ENCODE data around the gene TANGO6.

Gene TANGO6

GRCh38 chr16:68961778-68962402, 118.6 kb downstream of the TANGO6 start:
- H3K79me1 ChIP-seq (replicated peaks; ENCODE audit: low read length, poor library complexity, severe bottlenecking) = no peaks in the 10 kb centered on the region
- WGBS = 90% methylated on average over 3 of the region's 4 CpGs
- H4K8ac ChIP-seq (ENCODE audit: low read length) = no peak overlapping the region
- no peaks in the 10 kb centered on the region for H3K9me3 ChIP-seq (ENCODE audit: control insufficient read depth, low read length)
- no peak overlapping the region for H3K9ac ChIP-seq (ENCODE audit: low read length)
- no peak overlapping the region for H3K23ac ChIP-seq (ENCODE audit: low read length in 2 of 2)
- H2BK120ac ChIP-seq (ENCODE audit: low read depth, low read length) = no peak overlapping the region
- no peak for DNase-seq
- H2BK12ac ChIP-seq (ENCODE audit: low read length in 2 of 2) = no peak overlapping the region
- no peak overlapping the region for H3K4me3 ChIP-seq (ENCODE audit: insufficient read depth in 1 of 2, low read depth in 1 of 2, low read length in 2 of 2)
- H3K14ac ChIP-seq (ENCODE audit: low read length in 2 of 2) = no peak overlapping the region
- no peaks in the 10 kb centered on the region for H3K36me3 ChIP-seq (ENCODE audit: control insufficient read depth in 1 of 2, insufficient read depth in 2 of 2, low read depth in 1 of 2, low read length in 2 of 2)
- no peak overlapping the region for H2AK5ac ChIP-seq (ENCODE audit: low read length, severe bottlenecking)
- no peak overlapping the region for H3K27ac ChIP-seq (ENCODE audit: low read length, poor library complexity, severe bottlenecking)
- H3K27me3 ChIP-seq (ENCODE audit: control insufficient read depth in 1 of 2, insufficient read depth in 1 of 2, low read length in 2 of 2) = no peaks in the 10 kb centered on the region
- H3K18ac ChIP-seq (ENCODE audit: low read depth in 1 of 2, low read length in 2 of 2) = no peak overlapping the region
- no peak overlapping the region for H3K4ac ChIP-seq (ENCODE audit: low read depth in 1 of 2, low read length in 2 of 2)
- H3K4me2 ChIP-seq (ENCODE audit: low read length, poor library complexity, severe bottlenecking) = no peak overlapping the region
- no peak overlapping the region for H4K91ac ChIP-seq (ENCODE audit: low read length)
- no peak overlapping the region for H2AFZ ChIP-seq (ENCODE audit: low read depth, low read length)
- H2BK15ac ChIP-seq (ENCODE audit: low read depth, poor library complexity, severe bottlenecking) = no peak overlapping the region
- no peak overlapping the region for H2BK5ac ChIP-seq (ENCODE audit: low read depth, low read length, poor library complexity, severe bottlenecking)
- H3K4me1 ChIP-seq (ENCODE audit: control insufficient read depth, insufficient read depth, low read depth, low read length) = no peaks in the 10 kb centered on the region

- H2BK15ac ChIP-seq (ENCODE audit: low read depth, poor library complexity, severe bottlenecking) = no peak overlapping the region
- no peak overlapping the region for H2BK120ac ChIP-seq (ENCODE audit: low read depth, low read length)
- H3K4ac ChIP-seq (ENCODE audit: low read depth in 1 of 2, low read length in 2 of 2) = no peak overlapping the region
- WGBS = 75% methylated on average over 1 of the region's 2 CpGs
- no peak overlapping the region for H3K14ac ChIP-seq (ENCODE audit: low read length in 2 of 2)
- no peak overlapping the region for H4K91ac ChIP-seq (ENCODE audit: low read length)
- DNase-seq = no peak
- H2BK12ac ChIP-seq (ENCODE audit: low read length in 2 of 2) = no peak overlapping the region
- no peak overlapping the region for H4K8ac ChIP-seq (ENCODE audit: low read length)
- H2AK5ac ChIP-seq (ENCODE audit: low read length, severe bottlenecking) = no peak overlapping the region
- no peak overlapping the region for H3K9ac ChIP-seq (ENCODE audit: low read length)
- peaks cover 2 to 8% of the 10 kb centered on the region in 2 experiments for H3K36me3 ChIP-seq (ENCODE audit: control insufficient read depth in 1 of 2, insufficient read depth in 2 of 2, low read depth in 1 of 2, low read length in 2 of 2)
- H3K4me1 ChIP-seq (ENCODE audit: control insufficient read depth, insufficient read depth, low read depth, low read length) = peaks cover 6% of the 10 kb centered on the region
- no peak overlapping the region for H2BK5ac ChIP-seq (ENCODE audit: low read depth, low read length, poor library complexity, severe bottlenecking)
- no peak overlapping the region for H3K23ac ChIP-seq (ENCODE audit: low read length in 2 of 2)
- H3K4me2 ChIP-seq (ENCODE audit: low read length, poor library complexity, severe bottlenecking) = no peak overlapping the region
- no peaks in the 10 kb centered on the region for H3K27me3 ChIP-seq (ENCODE audit: control insufficient read depth in 1 of 2, insufficient read depth in 1 of 2, low read length in 2 of 2)
- no peaks in the 10 kb centered on the region for H3K9me3 ChIP-seq (ENCODE audit: control insufficient read depth, low read length)
- H3K79me1 ChIP-seq (replicated peaks; ENCODE audit: low read length, poor library complexity, severe bottlenecking) = peaks cover 2% of the 10 kb centered on the region
- H3K4me3 ChIP-seq (ENCODE audit: insufficient read depth in 1 of 2, low read depth in 1 of 2, low read length in 2 of 2) = no peak overlapping the region
- H3K18ac ChIP-seq (ENCODE audit: low read depth in 1 of 2, low read length in 2 of 2) = no peak overlapping the region
- no peak overlapping the region for H3K27ac ChIP-seq (ENCODE audit: low read length, poor library complexity, severe bottlenecking)
- no peak overlapping the region for H2AFZ ChIP-seq (ENCODE audit: low read depth, low read length)
Observed at GRCh38 chr16:68969338-68969737, 126.0 kb downstream of the TANGO6 start.

DNA sequence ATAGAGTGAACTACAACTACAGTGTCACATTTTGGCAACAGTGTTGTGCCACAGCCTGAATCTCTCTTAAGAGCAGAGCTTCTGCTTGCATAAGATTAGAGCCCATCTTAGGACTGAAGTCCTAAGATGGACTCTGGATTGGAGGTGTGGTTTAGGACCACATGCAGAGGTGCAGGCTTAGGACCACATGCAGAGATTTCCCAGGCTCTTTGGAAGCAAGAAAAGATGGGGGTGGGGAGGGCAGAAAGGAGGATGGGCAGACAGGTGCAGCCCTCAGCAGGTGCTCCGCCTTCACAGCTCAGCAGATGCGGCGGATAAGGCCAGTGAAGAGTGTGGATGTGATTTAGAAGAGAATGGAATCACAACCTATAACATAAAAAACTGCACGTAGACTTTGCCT, 128.7 kb downstream of the TANGO6 start:
- H3K4me2 ChIP-seq (ENCODE audit: low read length, poor library complexity, severe bottlenecking) = no peak overlapping the region
- no peak overlapping the region for H2BK5ac ChIP-seq (ENCODE audit: low read depth, low read length, poor library complexity, severe bottlenecking)
- WGBS = no CpG with 5 or more reads among the region's 4 CpGs

GRCh38 chr16:68972720-68973119, 129.4 kb downstream of the TANGO6 start:
- 21% methylated on average over 4 of the region's 4 CpGs for WGBS
- DNase-seq = peak; percentile 49
- Histone ChIP-seq H3K9ac (ENCODE audit: low read length) (no peak overlapping the region), H4K8ac (ENCODE audit: low read length) (no peak overlapping the region), H4K91ac (ENCODE audit: low read length) (no peak overlapping the region), H3K79me1 (replicated peaks; ENCODE audit: low read length, poor library complexity, severe bottlenecking) (peaks cover 4% of the 10 kb centered on the region), H3K4ac (ENCODE audit: low read depth in 1 of 2, low read length in 2 of 2) (no peak overlapping the region), H3K18ac (ENCODE audit: low read depth in 1 of 2, low read length in 2 of 2) (no peak overlapping the region), H2BK12ac (ENCODE audit: low read length in 2 of 2) (no peak overlapping the region), H2BK15ac (ENCODE audit: low read depth, poor library complexity, severe bottlenecking) (no peak overlapping the region), H2BK5ac (ENCODE audit: low read depth, low read length, poor library complexity, severe bottlenecking) (peak overlapping the region; percentile 76), H3K4me2 (ENCODE audit: low read length, poor library complexity, severe bottlenecking) (no peak overlapping the region), H3K14ac (ENCODE audit: low read length in 2 of 2) (peak overlapping the region in 1 of 2 experiments; percentile 48), H3K36me3 (ENCODE audit: control insufficient read depth in 1 of 2, insufficient read depth in 2 of 2, low read depth in 1 of 2, low read length in 2 of 2) (peaks cover 21 to 31% of the 10 kb centered on the region in 2 experiments), H2AK5ac (ENCODE audit: low read length, severe bottlenecking) (peak overlapping the region; percentile 73), H3K4me3 (ENCODE audit: insufficient read depth in 1 of 2, low read depth in 1 of 2, low read length in 2 of 2) (no peak overlapping the region), H2BK120ac (ENCODE audit: low read depth, low read length) (no peak overlapping the region), H3K4me1 (ENCODE audit: control insufficient read depth, insufficient read depth, low read depth, low read length) (peaks cover 6% of the 10 kb centered on the region), H3K27ac (ENCODE audit: low read length, poor library complexity, severe bottlenecking) (peak overlapping the region; percentile 40), H3K27me3 (ENCODE audit: control insufficient read depth in 1 of 2, insufficient read depth in 1 of 2, low read length in 2 of 2) (no peaks in the 10 kb centered on the region), H3K9me3 (ENCODE audit: control insufficient read depth, low read length) (no peaks in the 10 kb centered on the region), H3K23ac (ENCODE audit: low read length in 2 of 2) (no peak overlapping the region), H2AFZ (ENCODE audit: low read depth, low read length) (peak overlapping the region; percentile 27)

More for the DNA sequence above, 128.7 kb downstream of the TANGO6 start:
- Histone ChIP-seq H2BK15ac (ENCODE audit: low read depth, poor library complexity, severe bottlenecking) (no peak overlapping the region), H4K8ac (ENCODE audit: low read length) (no peak overlapping the region), H2BK12ac (ENCODE audit: low read length in 2 of 2) (no peak overlapping the region), H4K91ac (ENCODE audit: low read length) (no peak overlapping the region), H3K9me3 (ENCODE audit: control insufficient read depth, low read length) (no peaks in the 10 kb centered on the region), H2AFZ (ENCODE audit: low read depth, low read length) (no peak overlapping the region), H3K9ac (ENCODE audit: low read length) (no peak overlapping the region), H3K36me3 (ENCODE audit: control insufficient read depth in 1 of 2, insufficient read depth in 2 of 2, low read depth in 1 of 2, low read length in 2 of 2) (peaks cover 17 to 31% of the 10 kb centered on the region in 2 experiments), H3K18ac (ENCODE audit: low read depth in 1 of 2, low read length in 2 of 2) (no peak overlapping the region), H2BK120ac (ENCODE audit: low read depth, low read length) (no peak overlapping the region), H3K4me3 (ENCODE audit: insufficient read depth in 1 of 2, low read depth in 1 of 2, low read length in 2 of 2) (no peak overlapping the region), H3K4me1 (ENCODE audit: control insufficient read depth, insufficient read depth, low read depth, low read length) (peaks cover 6% of the 10 kb centered on the region), H3K4ac (ENCODE audit: low read depth in 1 of 2, low read length in 2 of 2) (no peak overlapping the region), H3K27me3 (ENCODE audit: control insufficient read depth in 1 of 2, insufficient read depth in 1 of 2, low read length in 2 of 2) (no peaks in the 10 kb centered on the region), H3K23ac (ENCODE audit: low read length in 2 of 2) (no peak overlapping the region), H3K79me1 (replicated peaks; ENCODE audit: low read length, poor library complexity, severe bottlenecking) (peaks cover 4% of the 10 kb centered on the region), H3K27ac (ENCODE audit: low read length, poor library complexity, severe bottlenecking) (no peak overlapping the region), H3K14ac (ENCODE audit: low read length in 2 of 2) (no peak overlapping the region), H2AK5ac (ENCODE audit: low read length, severe bottlenecking) (no peak overlapping the region)
- DNase-seq = no peak

Measured in mesenchymal stem cell (in vitro differentiated cells and primary cell).